Mucosa of gallbladder (tissue), 1 donor: ENCODE results near the gene GABRB3. TPM values are rescaled to one million over a fixed set of nuclear protein-coding genes. Genes with fewer than 3 reads are reported as not detected.
"Not testable (repeated sequence)": the region's sequence is repeated elsewhere in the genome, so short reads cannot be mapped to it uniquely, and the experiment has no call there.

Experiments used
- DNase-seq: peaks from one replicate; pipeline ENCODE4 v3.0.0-alpha.2; 2020; ENCODE audit warnings: low spot score
- total RNA-seq: library from RNA; stranded (reverse); gene quantifications from one replicate; pipeline ENCODE4 v1.2.1, GENCODE V29; 2021
- donor health status: DM: no; HTN: no; CAD: no.

GABRB3 gene
- total RNA-seq, 1 donor from 2014 or later = 91.6 TPM

DNA sequence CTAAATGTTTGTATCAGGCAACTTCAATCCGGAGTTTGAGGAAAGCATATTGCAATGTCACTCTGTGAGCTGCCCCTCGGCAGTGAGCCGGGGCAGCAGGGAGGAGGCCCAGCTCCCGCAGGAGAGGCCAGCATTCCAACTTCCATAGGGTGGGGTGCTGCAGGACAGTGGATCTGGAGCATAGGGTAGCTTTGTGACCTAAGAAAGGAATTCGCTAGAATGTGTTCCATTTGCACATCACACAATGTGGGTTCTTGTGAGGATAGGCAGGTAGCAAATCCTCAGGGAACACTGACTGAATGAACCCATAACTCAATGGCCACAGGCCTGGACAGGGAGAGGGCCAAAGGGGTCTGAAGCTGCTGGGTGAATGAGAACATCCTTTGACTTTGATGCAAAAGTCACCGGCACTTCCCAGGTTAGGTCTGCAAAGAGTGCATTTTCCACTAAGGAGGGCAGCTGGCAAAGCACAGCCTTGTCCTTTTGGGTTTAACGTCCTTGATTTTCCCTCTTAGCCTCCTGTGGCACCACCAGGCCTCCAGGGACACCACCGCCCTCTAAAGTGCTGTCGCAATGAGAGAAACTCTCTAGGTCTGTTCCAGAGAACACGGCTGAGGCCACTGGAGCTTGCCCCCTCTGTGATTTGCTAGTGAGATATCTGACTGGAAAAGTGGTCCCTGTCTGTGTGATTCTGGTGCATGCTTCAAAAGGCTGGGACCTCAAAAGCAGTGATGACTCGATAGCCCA lies 36.2 kb downstream of the GABRB3 start:
- DNase-seq = no peak

- no peak for DNase-seq
Observed at GRCh38 chr15:26731965-26732364, 40.9 kb downstream of the GABRB3 start.

DNA sequence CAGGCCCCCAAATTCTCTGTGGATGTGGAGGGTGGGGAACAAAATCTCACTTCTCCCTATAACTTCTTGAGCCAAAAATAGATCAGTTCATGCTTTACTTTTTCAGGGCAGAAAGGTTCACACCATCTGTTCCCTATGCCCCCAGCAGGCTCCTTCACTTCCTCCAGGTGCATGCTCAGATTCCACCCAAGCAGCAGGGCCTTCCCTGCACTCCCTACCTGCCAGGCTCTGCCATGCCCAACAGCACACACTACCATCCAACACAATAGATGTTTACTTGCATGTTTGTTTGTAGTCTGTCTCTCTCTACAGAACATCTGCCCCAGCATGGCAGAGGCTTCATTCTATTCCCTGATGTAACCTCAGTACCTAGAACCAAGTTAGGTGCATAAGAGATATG lies 43.3 kb downstream of the GABRB3 start:
- DNase-seq = no peak

GRCh38 chr15:26729030-26729429 lies 43.8 kb downstream of the GABRB3 start:
- DNase-seq = no peak

GRCh38 chr15:26724381-26725150 lies 48.3 kb downstream of the GABRB3 start:
- no peak for DNase-seq

DNA sequence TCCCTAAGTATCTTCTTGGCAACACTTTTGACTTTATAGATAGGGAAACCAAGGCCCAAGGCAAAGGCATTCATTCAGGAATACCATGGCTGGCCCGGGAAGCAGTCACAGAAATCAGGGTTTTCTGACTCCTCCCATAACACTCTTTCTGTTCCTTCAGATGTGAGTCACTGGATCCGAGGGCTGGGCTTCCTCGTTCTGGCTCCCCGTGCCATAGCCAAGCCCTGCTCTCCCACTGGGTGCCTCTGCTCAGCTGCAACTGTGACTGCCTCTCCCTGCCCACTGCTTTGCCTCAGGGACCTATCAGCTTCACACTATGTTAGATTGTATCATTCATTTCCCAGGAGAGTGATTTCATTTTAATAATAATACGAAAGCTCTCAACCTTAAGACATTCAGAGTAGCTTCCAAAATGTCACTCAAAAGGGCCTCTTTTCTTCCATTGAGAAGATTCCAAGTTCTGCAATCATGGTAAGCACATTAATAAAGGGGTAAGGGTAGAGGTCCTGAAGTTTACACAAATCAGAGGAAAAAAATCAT lies 50.2 kb downstream of the GABRB3 start:
- peak; percentile 25 for DNase-seq

DNA sequence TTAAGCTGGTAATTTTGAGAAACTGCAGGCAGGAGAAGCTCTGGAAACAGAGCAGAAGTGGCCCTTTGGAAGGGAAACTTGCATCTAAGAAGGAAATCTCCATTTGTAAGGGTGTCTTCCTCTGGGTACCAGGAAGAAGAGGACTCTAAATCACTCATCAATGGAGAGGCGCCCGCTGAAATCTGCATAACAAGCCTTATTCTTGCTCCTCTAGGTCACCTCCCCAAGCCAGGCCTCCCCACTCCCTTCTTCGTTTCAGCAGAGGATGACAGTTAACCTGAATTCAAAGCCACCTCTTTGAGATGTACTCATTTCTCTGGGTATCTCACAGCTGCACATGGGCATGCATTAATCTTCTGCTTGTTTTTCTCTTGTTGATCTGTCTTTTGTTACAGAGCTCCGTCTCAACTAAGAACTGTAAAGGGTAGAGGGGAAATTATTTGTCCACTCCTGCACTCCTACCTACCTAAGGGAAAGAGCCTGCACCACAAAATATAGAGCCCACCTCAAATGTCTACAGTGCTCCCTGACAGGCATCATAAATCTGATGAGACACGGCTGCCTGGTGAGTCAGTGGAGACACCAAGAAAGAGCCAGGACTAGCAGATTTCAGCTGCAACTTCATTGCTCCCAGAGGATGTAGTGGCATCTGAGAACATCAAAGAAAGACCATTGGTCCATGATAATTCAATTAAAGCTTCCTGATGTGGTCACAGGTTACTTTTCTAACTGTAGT lies 51.5 kb downstream of the GABRB3 start:
- DNase-seq = no peak

DNA sequence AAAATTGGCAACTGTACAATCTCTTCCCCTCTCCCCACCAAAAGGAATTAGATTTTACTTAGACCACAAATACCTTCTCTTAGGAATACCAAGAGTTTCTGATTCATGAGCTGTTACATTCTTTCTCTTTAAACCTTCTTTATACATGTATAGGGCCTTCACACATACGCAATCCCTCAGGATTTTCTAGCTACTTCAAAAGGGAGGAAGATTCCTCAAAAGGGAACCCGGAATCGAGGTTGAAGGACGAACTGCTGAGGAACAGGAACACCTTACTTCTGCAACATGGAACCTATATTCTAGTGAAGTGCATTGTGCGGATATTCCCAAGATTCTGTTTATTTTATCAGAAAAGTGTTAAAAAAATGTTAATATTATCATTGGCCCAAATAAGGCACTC lies 52.3 kb downstream of the GABRB3 start:
- no peak for DNase-seq

GRCh38 chr15:26719866-26720265 lies 53.0 kb downstream of the GABRB3 start:
- DNase-seq = not testable (repeated sequence)

DNA sequence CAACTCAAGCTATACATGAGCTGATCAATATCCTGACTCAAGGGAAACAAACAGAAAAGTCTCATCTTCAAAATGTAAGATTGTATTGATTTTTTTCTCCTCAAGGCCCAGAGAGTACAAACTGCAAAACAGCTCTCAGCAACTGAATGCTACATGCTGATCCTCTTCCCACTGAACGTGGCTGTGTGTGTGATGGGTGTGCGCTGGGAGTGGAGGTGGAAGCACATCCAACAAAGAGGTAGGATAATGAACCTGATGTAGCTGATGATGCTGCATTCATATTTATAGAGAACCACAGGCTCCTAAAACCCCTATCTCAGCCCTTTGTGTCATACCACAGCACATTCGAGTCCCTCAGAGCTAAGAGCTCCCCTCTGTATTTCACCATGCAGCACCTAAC lies 56.8 kb downstream of the GABRB3 start:
- no peak for DNase-seq

DNA sequence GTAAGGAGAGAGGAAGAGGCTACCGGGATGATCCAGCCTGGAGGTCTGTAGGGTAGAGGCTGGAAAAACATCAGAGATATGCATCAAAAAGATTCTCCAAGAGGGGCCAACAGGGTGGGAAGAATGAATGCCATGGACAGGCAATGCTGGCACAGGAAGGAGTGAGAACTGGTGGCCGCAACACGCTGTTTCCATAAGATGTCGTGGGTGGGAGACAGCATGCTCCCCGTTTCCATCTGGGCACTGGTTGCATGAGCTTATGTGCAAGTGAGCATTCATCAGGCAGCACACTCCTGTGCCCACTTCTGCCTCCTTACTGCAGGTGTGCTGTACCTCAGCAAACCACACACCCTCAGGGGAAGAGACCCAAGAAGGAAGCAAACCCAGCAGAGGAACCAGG lies 59.4 kb downstream of the GABRB3 start:
- no peak for DNase-seq

DNA sequence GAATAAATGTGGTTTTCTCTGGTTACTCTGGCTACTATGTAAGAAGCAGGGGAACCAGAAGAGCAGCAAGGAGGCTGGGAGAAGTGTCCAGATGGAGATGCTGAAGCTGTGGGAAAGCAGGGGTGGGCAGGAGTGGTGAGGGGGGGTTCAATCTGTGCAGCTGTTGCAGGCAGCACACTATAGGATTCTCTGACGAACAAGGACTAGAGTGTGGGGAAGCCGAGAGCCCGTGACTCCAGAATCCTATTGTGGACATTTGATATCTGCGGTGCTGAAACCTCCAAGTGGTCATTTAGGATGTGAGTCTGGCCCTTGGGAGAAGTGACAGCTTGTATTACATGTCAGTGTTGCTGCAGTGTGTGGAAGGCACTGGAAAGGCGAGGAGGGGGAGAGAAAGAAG lies 60.5 kb downstream of the GABRB3 start:
- DNase-seq = no peak

DNA sequence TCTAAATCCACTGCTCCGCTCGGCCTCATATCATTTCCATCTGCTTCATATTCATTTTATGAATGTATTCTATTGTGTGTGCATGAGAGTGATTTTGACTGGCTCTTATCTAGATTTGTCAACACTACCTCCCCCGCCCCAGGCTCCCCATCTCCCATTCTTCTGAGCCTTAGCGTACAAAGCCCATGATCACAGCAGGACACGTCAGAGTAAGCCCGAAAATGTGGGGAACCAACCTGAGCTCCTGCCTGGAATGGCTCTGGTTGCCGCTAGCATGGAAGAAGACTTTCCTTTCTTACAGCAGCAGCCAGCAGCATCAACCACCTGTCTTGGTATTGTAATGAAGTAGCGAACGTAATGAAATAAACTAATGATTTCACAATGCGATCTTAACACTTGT lies 61.4 kb downstream of the GABRB3 start:
- DNase-seq = no peak

- no peak for DNase-seq
Observed at GRCh38 chr15:26702381-26702780, 70.5 kb downstream of the GABRB3 start.

DNA sequence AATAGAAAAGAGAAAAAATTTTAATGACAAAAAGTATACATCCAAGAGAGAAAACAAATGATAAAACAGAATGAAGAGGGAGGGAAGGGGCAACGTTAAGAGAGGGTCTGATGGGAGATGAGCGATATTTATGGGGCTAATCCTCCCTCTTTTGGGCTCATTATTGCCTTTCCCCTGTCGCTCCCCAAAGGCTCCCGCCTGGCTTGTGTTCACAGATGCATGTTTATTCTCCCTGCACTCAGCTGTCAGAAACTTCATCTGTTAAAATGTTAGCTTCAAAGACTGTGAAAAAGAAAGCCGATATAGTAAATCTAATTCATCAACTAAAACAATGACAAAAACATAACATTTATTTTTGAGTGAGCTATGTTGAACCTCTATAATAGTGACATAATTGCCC lies 74.3 kb downstream of the GABRB3 start:
- no peak for DNase-seq

DNA sequence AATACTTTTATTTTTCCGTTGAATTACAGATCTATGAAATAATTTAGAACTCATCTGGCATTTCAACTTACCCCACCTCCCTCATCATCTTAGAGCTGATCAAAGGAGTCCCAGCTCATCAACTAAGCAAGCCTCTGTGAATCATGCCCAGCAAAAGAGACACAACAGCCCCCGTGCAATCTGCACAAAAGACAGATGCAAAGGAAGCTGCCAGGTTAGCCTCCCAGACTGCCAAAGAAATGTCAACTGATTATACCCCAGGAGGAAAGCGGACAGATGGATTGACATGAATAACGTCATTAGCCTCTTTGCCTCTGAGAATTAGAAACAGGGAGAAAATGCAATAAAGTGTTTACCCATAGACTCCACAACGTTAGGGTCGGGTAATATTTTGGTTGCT lies 75.0 kb downstream of the GABRB3 start:
- no peak for DNase-seq

DNA sequence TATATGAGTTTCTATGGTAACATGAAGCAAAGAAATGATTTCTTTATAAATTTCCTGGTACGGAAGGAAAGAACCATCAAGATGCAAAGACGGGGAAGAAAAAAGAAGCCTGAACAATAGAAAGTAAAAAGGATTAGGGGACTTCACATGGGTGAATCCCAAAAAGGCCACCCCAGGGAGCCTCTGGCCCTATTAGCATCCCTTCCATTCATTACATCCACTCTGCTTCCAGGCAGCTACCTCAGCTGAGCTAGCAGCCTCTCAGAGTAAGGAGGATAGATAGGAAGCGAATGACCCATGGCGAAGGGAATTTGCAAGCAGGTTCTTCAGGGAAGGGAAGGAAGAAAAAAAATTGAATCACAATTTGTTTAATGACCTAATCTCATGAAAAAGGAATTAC lies 81.6 kb downstream of the GABRB3 start:
- no peak for DNase-seq

GRCh38 chr15:26690778-26691177 lies 82.1 kb downstream of the GABRB3 start:
- DNase-seq = no peak

GRCh38 chr15:26689462-26689861 lies 83.4 kb downstream of the GABRB3 start:
- DNase-seq = no peak

DNA sequence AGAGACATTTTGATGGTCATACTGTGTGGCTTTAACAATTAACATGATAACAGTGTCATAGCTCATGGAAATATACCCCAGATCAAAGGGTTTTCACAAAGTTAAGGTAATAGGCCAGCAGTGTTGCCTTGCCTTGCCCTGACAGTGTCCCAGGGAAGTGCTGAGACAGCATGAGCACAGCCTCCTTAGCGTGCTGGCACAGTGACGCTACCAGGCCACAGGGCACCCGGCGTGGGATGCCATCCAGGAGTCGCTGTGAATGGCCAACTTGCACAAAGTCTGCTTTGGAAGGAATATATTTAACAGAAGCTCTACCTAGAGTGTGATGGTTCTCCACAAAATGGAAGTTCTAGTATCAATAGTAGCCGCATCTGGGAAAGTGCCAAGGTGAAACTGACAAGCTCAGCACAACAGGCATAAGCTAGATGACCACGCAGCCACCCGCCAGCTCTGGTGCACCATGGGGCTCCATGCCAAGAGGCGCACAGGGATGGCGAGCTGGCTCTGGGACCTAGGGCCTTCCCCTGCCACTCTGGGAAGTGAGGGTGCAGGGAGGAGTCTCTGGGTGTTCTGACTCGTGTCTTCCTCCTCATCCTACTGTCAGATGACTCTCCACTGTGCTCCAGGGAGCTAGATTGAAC lies 86.2 kb downstream of the GABRB3 start:
- no peak for DNase-seq

DNA sequence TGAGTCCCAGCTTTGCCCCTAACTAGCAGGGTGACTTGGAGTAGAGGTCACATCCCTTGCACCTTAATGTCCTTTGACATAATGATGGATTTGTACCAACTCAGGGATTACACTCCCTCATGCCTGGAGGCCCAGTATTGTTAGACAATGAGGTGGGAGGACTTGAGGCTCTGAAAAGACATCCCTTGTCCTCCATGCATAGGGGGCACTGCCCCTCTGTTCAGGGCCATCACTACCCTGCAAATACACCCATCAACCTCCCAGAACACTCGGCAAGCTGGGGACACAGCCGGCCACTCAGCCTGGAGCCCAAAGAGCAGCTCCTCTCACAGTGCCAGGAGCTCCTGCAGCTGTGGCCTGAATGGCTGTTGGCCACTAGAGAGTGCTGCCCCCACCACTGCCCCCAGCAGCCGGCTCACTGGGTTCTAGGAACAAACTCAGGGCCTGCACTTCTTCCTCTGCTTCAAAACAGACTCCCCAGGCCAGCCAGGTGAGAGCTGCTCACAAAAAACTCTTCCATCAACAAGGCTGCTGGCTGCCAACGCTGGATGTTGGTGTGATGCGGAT lies 90.2 kb downstream of the GABRB3 start:
- DNase-seq = no peak

GRCh38 chr15:26679927-26680326 lies 92.9 kb downstream of the GABRB3 start:
- no peak for DNase-seq
